HepG2 (cell line): Measurements from ENCODE around the gene IQGAP3. TPM values are rescaled to one million over a fixed set of nuclear protein-coding genes. Genes with fewer than 3 reads are reported as not detected.

Experiments
- ATAC-seq: fragments of 200-7000 bp; cut with Tn5 transposase; 3 replicates; pipeline ENCODE4 v1.9.1; 2020; ENCODE audit warnings: mild to moderate bottlenecking, moderate library complexity
- BruUV-seq: library from RNA; stranded (reverse); fragments of 400-500 nt; replicated peaks from 2 replicates; lab custom pipeline; 2021; lab: Mats Ljungman, UMichigan
- CTCF ChIA-PET: fragments of 300-600 bp; formaldehyde crosslinking; extraction: SDS; loops from one replicate; lab custom pipeline; 2021; ENCODE audit warnings: low total read pairs, inconsistent platforms, low intra/inter-chr PET ratio; lab: Yijun Ruan, JAX
- POLR2A ChIA-PET: fragments of 350-600 bp; sonication (Branson Sonifier 250); formaldehyde crosslinking; loops from one replicate; lab custom pipeline; 2020; ENCODE audit warnings: antibody characterized with exemption, inconsistent platforms; lab: Yijun Ruan, JAX
- DNase-seq: peaks from one replicate; pipeline ENCODE4 v3.0.0-alpha.2; 2015; ENCODE audit warnings: low spot score
- FAIRE-seq: peaks from 3 replicates; lab custom pipeline; 2011; peaks lifted over from hg19 to GRCh38; lab: Jason Lieb, UNC
- H2AFZ ChIP-seq: one replicate; pipeline ENCODE4 v1.6.1; 2011; ENCODE audit warnings: low read length, inconsistent platforms
- H3K27ac ChIP-seq: fragments of 300-600 bp; 3 replicates; pipeline ENCODE4 v1.8.0; 2011; ENCODE audit warnings: mixed run types, mild to moderate bottlenecking, mixed read lengths, low read length, inconsistent platforms; ENCODE audit not compliant: insufficient read depth; ENCODE audit errors: extremely low read length
- H3K27me3 ChIP-seq, 2 experiments: fragments of 200-600 bp in 1 of 2; 2 replicates in 1 of 2; 3 replicates in 1 of 2; pipeline versions ENCODE4 v1.6.0 to v1.8.0; 2011; ENCODE audit warnings: low read length in 2 of 2, mild to moderate bottlenecking in 2 of 2, moderate library complexity in 2 of 2, inconsistent platforms in 1 of 2; ENCODE audit not compliant: insufficient read depth in 2 of 2, control insufficient read depth in 1 of 2
- H3K36me3 ChIP-seq, 2 experiments: fragments of 200-600 bp in 1 of 2; replicated peaks in 1 of 2; 2 replicates in 1 of 2; 3 replicates in 1 of 2; pipeline versions ENCODE4 v1.5.1 to v1.8.0; 2011; ENCODE audit warnings: low read length in 2 of 2, inconsistent platforms in 1 of 2; ENCODE audit not compliant: insufficient read depth in 2 of 2, control insufficient read depth in 1 of 2
- H3K4me1 ChIP-seq: 2 replicates; pipeline ENCODE4 v1.5.1; 2012; ENCODE audit warnings: low read length, inconsistent platforms; ENCODE audit not compliant: insufficient read depth
- H3K4me2 ChIP-seq: 2 replicates; pipeline ENCODE4 v1.6.0; 2011; ENCODE audit warnings: low read depth, low read length, inconsistent platforms
- H3K4me3 ChIP-seq, 3 experiments: fragments of 200-600 bp in 1 of 3; sonication (generic), shearing (Covaris generic) in 1 of 3; replicated peaks in 1 of 3; 2 replicates each; pipeline ENCODE4 v1.5.1; 2011 to 2016; ENCODE audit warnings: low read length in 3 of 3, inconsistent platforms in 2 of 3, low read depth in 2 of 3, mild to moderate bottlenecking in 2 of 3, control low read depth in 1 of 3, mixed read lengths in 1 of 3; ENCODE audit not compliant: insufficient read depth in 1 of 3
- H3K79me2 ChIP-seq: one replicate; pipeline ENCODE4 v1.6.1; 2011; ENCODE audit warnings: low read length, inconsistent platforms; ENCODE audit not compliant: insufficient read depth
- H3K9ac ChIP-seq: 2 replicates; pipeline ENCODE4 v1.6.0; 2011; ENCODE audit warnings: mild to moderate bottlenecking, low read depth, low read length, inconsistent platforms; ENCODE audit not compliant: insufficient read depth
- H3K9me3 ChIP-seq: 2 replicates; pipeline ENCODE4 v1.5.1; 2012; ENCODE audit warnings: mild to moderate bottlenecking, low read length
- H4K20me1 ChIP-seq: 2 replicates; pipeline ENCODE4 v1.6.0; 2011; ENCODE audit warnings: inconsistent platforms, mild to moderate bottlenecking, low read length, moderate library complexity; ENCODE audit not compliant: insufficient read depth
- BCLAF1 ChIP-seq: fragments of 450-650 bp; IDR thresholded peaks from 2 replicates; pipeline ENCODE4 v1.6.1; 2017; ENCODE audit warnings: mild to moderate bottlenecking
- GRHL1 ChIP-seq: sonication (generic); formaldehyde crosslinking; conservative IDR thresholded peaks from 2 replicates; pipeline ENCODE4 v1.8.0; 2022; ENCODE audit warnings: missing genetic modification reagents
- KDM5A ChIP-seq: fragments of 200-600 bp; sonication (generic); IDR thresholded peaks from 2 replicates; pipeline ENCODE4 v1.7.0; 2018; ENCODE audit warnings: antibody characterized with exemption, mild to moderate bottlenecking, low read length, borderline replicate concordance
- MXI1 ChIP-seq: IDR thresholded peaks from 3 replicates; pipeline ENCODE4 v1.6.1; 2012; ENCODE audit warnings: low read depth, low read length, inconsistent platforms, borderline replicate concordance
- ZNF564 ChIP-seq: sonication (generic); formaldehyde crosslinking; IDR thresholded peaks from 2 replicates; pipeline ENCODE4 v1.8.1; 2023; ENCODE audit warnings: mild to moderate bottlenecking, missing genetic modification reagents
- ZNF639 ChIP-seq: conservative IDR thresholded peaks from 2 replicates; pipeline ENCODE4 v1.6.1; 2018; ENCODE audit warnings: missing genetic modification reagents
- WGBS: methylation state at CpG from one replicate; pipeline ENCODE4 v1.1.6; 2017; ENCODE audit warnings: low lambda C conversion rate; 5-methylcytosine and 5-hydroxymethylcytosine counted together
- in situ Hi-C: cut with HindIII; loops from 2 replicates; pipeline ENCODE4 v1.10.0; 2017; ENCODE audit warnings: low pct_unique_long_range_greater_than_20kb; ENCODE audit not compliant: extremely low pct_ligation_motif_present
- intact Hi-C: fragments of 100-400 bp; cut with micrococcal nuclease; formaldehyde crosslinking; loops from one replicate; pipeline ENCODE4 v1.10.0; 2022; ENCODE audit not compliant: unreplicated experiment
- polyA plus RNA-seq, 8 experiments: library from polyadenylated mRNA; depleted of rRNA in 3 of 8; stranded (reverse) in 7 of 8; unstranded in 1 of 8; fragments of >200 nt; fragmentation: Illumina TruSeq in 4 of 8; extraction: Trizol in 4 of 8; gene quantifications; 2 replicates each; pipeline versions ENCODE4 v1.2.1 to v1.2.3, GENCODE V29; 2011 to 2016; ENCODE audit warnings: low read depth in 4 of 8, missing spikeins in 1 of 8, mixed read lengths in 1 of 8; ENCODE audit not compliant: insufficient read depth in 1 of 8
- total RNA-seq, 5 experiments: library from RNA; depleted of rRNA; stranded (reverse); fragments of >200 nt; fragmentation: Illumina TruSeq; extraction: Trizol; gene quantifications; 2 replicates each; pipeline ENCODE4 v1.2.3, GENCODE V29; 2016; ENCODE audit warnings: low read depth in 1 of 5

IQGAP3 gene
- total and polyA plus RNA-seq, 2 of the 13 experiments (the other 11 are each of a cell fraction or from before 2014, with no cell fraction given) = 13.5 to 14.1 TPM

GRCh38 chr1:156555715-156556114, 16.6 kb downstream of the IQGAP3 start:
- TF ChIP-seq ZNF564 (CRISPR knock-in tag) = no peak
- TF ChIP-seq BCLAF1 = no peak
- TF ChIP-seq GRHL1 (CRISPR knock-in tag) = no peak
- no peak for TF ChIP-seq KDM5A
- no peak for TF ChIP-seq ZNF639
- no peak for TF ChIP-seq MXI1
- ChIA-PET CTCF (no interaction called here), POLR2A (interaction anchor here (0.6 kb wide), 1 partner anchor 58 kb away, joined by 3 read pairs; no protein-coding TSS in a partner anchor)
- no peak overlapping the region for H3K4me3 ChIP-seq
- H3K27ac ChIP-seq = no peak overlapping the region
- no peak for FAIRE-seq
- H4K20me1 ChIP-seq = no peaks in the 10 kb centered on the region
- intact Hi-C loops = no loop called here
- ATAC-seq = no peak
- WGBS = 90% methylated on average over 2 of the region's 2 CpGs
- peaks cover 12 to 40% of the 10 kb centered on the region in 2 experiments; a peak in 4 of 5 replicates for H3K36me3 ChIP-seq
- H3K79me2 ChIP-seq = no peaks in the 10 kb centered on the region
- no TSS peak for BruUV-seq
- no peaks in the 10 kb centered on the region for H3K27me3 ChIP-seq
- peaks cover 15% of the 10 kb centered on the region for H3K4me1 ChIP-seq
- H3K4me2 ChIP-seq = no peak overlapping the region
- H3K9me3 ChIP-seq = no peaks in the 10 kb centered on the region
- in situ Hi-C loops = no loop called here
- no peak overlapping the region for H2AFZ ChIP-seq
- no peak for DNase-seq
- no peak overlapping the region for H3K9ac ChIP-seq
